H1 (cell line): Measurements from ENCODE around the gene SEMA3B. TPM values are rescaled to one million over a fixed set of nuclear protein-coding genes. Genes with fewer than 3 reads are reported as not detected.
A peak's percentile ranks its signal among the peaks of the same experiment; 100 is the strongest.

ENCODE experiments used
- CTCF ChIA-PET: fragments of 300-600 bp; sonication (Branson Sonifier 250); formaldehyde crosslinking; loops from one replicate; lab custom pipeline; 2021; ENCODE audit not compliant: partially characterized antibody; lab: Charles Lee
- POLR2A ChIA-PET: fragments of 300-600 bp; sonication (Branson Sonifier 250); formaldehyde crosslinking; loops from one replicate; lab custom pipeline; 2021; ENCODE audit warnings: inconsistent platforms; ENCODE audit not compliant: partially characterized antibody; lab: Charles Lee
- DNase-seq, 2 experiments: peaks; one replicate each; pipeline versions ENCODE4 v3.0.0 to v3.0.0-alpha.2; 2010 to 2022; ENCODE audit warnings: low spot score in 2 of 2, low read depth in 1 of 2, mixed read lengths in 1 of 2
- FAIRE-seq: peaks from 2 replicates; lab custom pipeline; 2011; peaks lifted over from hg19 to GRCh38; lab: Jason Lieb, UNC
- H2AFZ ChIP-seq: 2 replicates; pipeline ENCODE4 v1.8.1; 2012; ENCODE audit warnings: low read length, inconsistent platforms
- H2AK5ac ChIP-seq: 2 replicates; pipeline ENCODE4 v1.6.1; 2013; ENCODE audit warnings: low read depth, low read length
- H2BK120ac ChIP-seq: replicated peaks from 2 replicates; pipeline ENCODE3; 2013; ENCODE audit warnings: low read depth, low read length, inconsistent platforms
- H2BK12ac ChIP-seq: 2 replicates; pipeline ENCODE4 v1.6.1; 2013; ENCODE audit warnings: low read depth, low read length
- H2BK15ac ChIP-seq: 2 replicates; pipeline ENCODE4 v1.6.1; 2013; ENCODE audit warnings: low read length
- H2BK20ac ChIP-seq: 2 replicates; pipeline ENCODE4 v1.6.1; 2013; ENCODE audit warnings: low read length
- H2BK5ac ChIP-seq: 2 replicates; pipeline ENCODE4 v1.6.1; 2013; ENCODE audit warnings: low read depth, low read length
- H3K14ac ChIP-seq: 2 replicates; pipeline ENCODE4 v1.6.1; 2013; ENCODE audit warnings: inconsistent platforms; ENCODE audit not compliant: insufficient read length
- H3K18ac ChIP-seq: 2 replicates; pipeline ENCODE4 v1.6.1; 2013; ENCODE audit warnings: low read length; ENCODE audit errors: extremely low read depth
- H3K23ac ChIP-seq: 2 replicates; pipeline ENCODE4 v1.6.1; 2013; ENCODE audit warnings: inconsistent platforms; ENCODE audit not compliant: insufficient read length
- H3K23me2 ChIP-seq: 2 replicates; pipeline ENCODE4 v1.6.1; 2013; ENCODE audit warnings: low read depth, low read length
- H3K27ac ChIP-seq: 2 replicates; pipeline ENCODE4 v1.6.1; 2011; ENCODE audit warnings: low read depth, low read length, inconsistent platforms
- H3K27me3 ChIP-seq, 4 experiments: replicated peaks in 1 of 4; 1 replicate in 1 of 4; 2 replicates in 3 of 4; pipeline versions ENCODE4 v1.6.1 to v1.8.1; 2011 to 2013; ENCODE audit warnings: low read length in 3 of 4, mild to moderate bottlenecking in 3 of 4, inconsistent platforms in 2 of 4, mixed read lengths in 2 of 4, moderate library complexity in 1 of 4; ENCODE audit not compliant: control insufficient read depth in 3 of 4, insufficient read depth in 3 of 4; ENCODE audit errors: extremely low read depth in 1 of 4
- H3K36me3 ChIP-seq, 4 experiments: 2 replicates each; pipeline versions ENCODE4 v1.6.1 to v1.8.1; 2011 to 2013; ENCODE audit warnings: mild to moderate bottlenecking in 4 of 4, low read length in 3 of 4, moderate library complexity in 2 of 4, control low read depth in 1 of 4, inconsistent platforms in 1 of 4; ENCODE audit not compliant: insufficient read depth in 4 of 4, control insufficient read depth in 2 of 4
- H3K4ac ChIP-seq: replicated peaks from 2 replicates; pipeline ENCODE3; 2013; ENCODE audit warnings: low read length, low read depth, mixed read lengths, inconsistent platforms; ENCODE audit not compliant: insufficient read length
- H3K4me1 ChIP-seq, 4 experiments: replicated peaks in 1 of 4; 1 replicate in 1 of 4; 2 replicates in 3 of 4; pipeline versions ENCODE4 v1.6.1 to v1.8.1; 2011 to 2013; ENCODE audit warnings: low read length in 3 of 4, inconsistent platforms in 2 of 4, mixed read lengths in 1 of 4; ENCODE audit not compliant: insufficient read depth in 4 of 4, control insufficient read depth in 3 of 4
- H3K4me2 ChIP-seq, 2 experiments: 2 replicates each; pipeline versions ENCODE4 v1.6.1 to v1.8.1; 2011 to 2013; ENCODE audit warnings: low read depth in 2 of 2, low read length in 2 of 2, control low read depth in 1 of 2, inconsistent platforms in 1 of 2, mild to moderate bottlenecking in 1 of 2; ENCODE audit not compliant: insufficient read depth in 1 of 2
- H3K4me3 ChIP-seq, 4 experiments: fragments of 200-600, 300-600 bp in 1 of 4; sonication (generic), shearing (Covaris generic), sonication (Bioruptor Twin) in 1 of 4; 2 replicates each; pipeline versions ENCODE4 v1.5.1 to v1.8.1; 2011 to 2016; ENCODE audit warnings: low read length in 4 of 4, low read depth in 3 of 4, control low read depth in 2 of 4, inconsistent platforms in 2 of 4, mild to moderate bottlenecking in 2 of 4, mixed read lengths in 1 of 4, moderate library complexity in 1 of 4; ENCODE audit not compliant: insufficient read depth in 2 of 4; ENCODE audit errors: extremely low read depth in 1 of 4
- H3K56ac ChIP-seq: replicated peaks from 2 replicates; pipeline ENCODE3; 2013; ENCODE audit warnings: low read depth, mild to moderate bottlenecking, mixed read lengths, low read length, inconsistent platforms; ENCODE audit not compliant: insufficient read length
- H3K79me1 ChIP-seq: 2 replicates; pipeline ENCODE4 v1.6.1; 2013; ENCODE audit warnings: low read depth, low read length, control low read depth
- H3K79me2 ChIP-seq, 2 experiments: 2 replicates each; pipeline versions ENCODE4 v1.6.1 to v1.8.1; 2012 to 2013; ENCODE audit warnings: low read length in 2 of 2, mild to moderate bottlenecking in 2 of 2, inconsistent platforms in 1 of 2; ENCODE audit not compliant: insufficient read depth in 2 of 2, control insufficient read depth in 1 of 2
- H3K9ac ChIP-seq, 4 experiments: replicated peaks in 1 of 4; 1 replicate in 1 of 4; 2 replicates in 3 of 4; pipeline versions ENCODE4 v1.6.1 to v1.8.1; 2011 to 2013; ENCODE audit warnings: low read depth in 3 of 4, low read length in 3 of 4, control low read depth in 2 of 4, mild to moderate bottlenecking in 2 of 4, moderate library complexity in 2 of 4, inconsistent platforms in 1 of 4; ENCODE audit errors: extremely low read depth in 1 of 4
- H3K9me3 ChIP-seq, 2 experiments: 2 replicates each; pipeline versions ENCODE4 v1.6.1 to v1.8.1; 2012 to 2013; ENCODE audit warnings: mild to moderate bottlenecking in 2 of 2, moderate library complexity in 2 of 2, control low read depth in 1 of 2, inconsistent platforms in 1 of 2, low read depth in 1 of 2, low read length in 1 of 2, mixed read lengths in 1 of 2; ENCODE audit not compliant: insufficient read depth in 2 of 2
- H4K20me1 ChIP-seq, 2 experiments: replicated peaks in 1 of 2; 2 replicates each; pipeline versions ENCODE3 to v1.8.1; 2011 to 2013; ENCODE audit warnings: inconsistent platforms in 2 of 2, low read length in 2 of 2, mild to moderate bottlenecking in 1 of 2; ENCODE audit not compliant: insufficient read depth in 2 of 2, control insufficient read depth in 1 of 2
- H4K5ac ChIP-seq: 2 replicates; pipeline ENCODE4 v1.6.1; 2013; ENCODE audit warnings: low read length, low read depth, mixed read lengths, inconsistent platforms; ENCODE audit not compliant: insufficient read length
- H4K8ac ChIP-seq: 2 replicates; pipeline ENCODE4 v1.8.0; 2013; ENCODE audit warnings: mild to moderate bottlenecking, moderate library complexity, low read length, inconsistent platforms; ENCODE audit not compliant: insufficient read depth; ENCODE audit errors: extremely low read depth
- H4K91ac ChIP-seq: replicated peaks from 2 replicates; pipeline ENCODE3; 2013; ENCODE audit warnings: low read length, mixed read lengths, inconsistent platforms; ENCODE audit not compliant: insufficient read length
- ATF2 ChIP-seq: IDR thresholded peaks from 2 replicates; pipeline ENCODE4 v1.6.1; 2012; ENCODE audit warnings: low read length, inconsistent platforms
- BCL11A ChIP-seq, 2 experiments: IDR thresholded peaks; one replicate each; pipeline ENCODE4 v1.6.1; 2011; ENCODE audit warnings: low read depth in 2 of 2, low read length in 2 of 2, mild to moderate bottlenecking in 2 of 2
- CREB1 ChIP-seq: IDR thresholded peaks from 2 replicates; pipeline ENCODE4 v1.6.1; 2012; ENCODE audit warnings: inconsistent platforms
- EP300 ChIP-seq, 2 experiments: IDR thresholded peaks; 1 replicate in 1 of 2; 2 replicates in 1 of 2; pipeline ENCODE4 v1.6.1; 2011 to 2012; ENCODE audit warnings: low read depth in 2 of 2, low read length in 2 of 2, mild to moderate bottlenecking in 2 of 2, borderline replicate concordance in 1 of 2, inconsistent platforms in 1 of 2, moderate library complexity in 1 of 2
- JUN ChIP-seq: IDR thresholded peaks from 2 replicates; pipeline ENCODE4 v1.6.1; 2011; ENCODE audit warnings: low read depth, mild to moderate bottlenecking, improper control_type of control experiment, low read length
- JUND ChIP-seq: IDR thresholded peaks from 2 replicates; pipeline ENCODE4 v1.6.1; 2011; ENCODE audit warnings: mild to moderate bottlenecking, improper control_type of control experiment, low read length
- POLR2A ChIP-seq, 2 experiments: IDR thresholded peaks; 1 replicate in 1 of 2; 2 replicates in 1 of 2; pipeline ENCODE4 v1.6.1; 2011; ENCODE audit warnings: low read depth in 2 of 2, low read length in 2 of 2, mild to moderate bottlenecking in 2 of 2; ENCODE audit errors: control extremely low read depth in 1 of 2
- SP1 ChIP-seq: IDR thresholded peaks from 2 replicates; pipeline ENCODE4 v1.6.1; 2011; ENCODE audit warnings: low read depth, low read length
- WGBS, 2 experiments: shearing (Covaris generic) in 1 of 2; methylation state at CpG; one replicate each; pipeline versions ENCODE4 v1.1.6 to v1.1.7; 2013 to 2015; ENCODE audit warnings: low lambda C conversion rate in 2 of 2, mixed read lengths in 2 of 2, inconsistent platforms in 1 of 2, low coverage in 1 of 2, missing lambda C conversion rate in 1 of 2; ENCODE audit not compliant: insufficient replicate concordance in 2 of 2, insufficient coverage in 1 of 2, insufficient read length in 1 of 2; ENCODE audit errors: extremely low coverage in 1 of 2, missing lambda C conversion rate in 1 of 2; 5-methylcytosine and 5-hydroxymethylcytosine counted together
- polyA plus RNA-seq, 7 experiments: library from polyadenylated mRNA; depleted of rRNA in 3 of 7; stranded (reverse) in 5 of 7; unstranded in 2 of 7; fragments of >200 nt in 5 of 7; fragments of 200-250 nt in 2 of 7; gene quantifications; 1 replicate in 5 of 7; 2 replicates in 1 of 7; 4 replicates in 1 of 7; pipeline versions ENCODE4 v1.2.1 to v1.2.3, GENCODE V29; 2011 to 2013; ENCODE audit warnings: missing spikeins in 2 of 7, mixed read lengths in 2 of 7
- total RNA-seq: library from RNA; stranded (reverse); fragmentation: NEBNext Ultra II Directional; extraction: Animal tissue kit (Norgen Biotek cat#: 25700); gene quantifications from 2 replicates; pipeline ENCODE4 v1.2.1, GENCODE V29; 2021

SEMA3B gene
- total and polyA plus RNA-seq, 2 of the 8 experiments (the other 6 are each of a cell fraction or from before 2014, with no cell fraction given), result 3.0 to 4.7 TPM

GRCh38 chr3:50250514-50250913, 18.4 kb upstream of the SEMA3B start:
- H3K9ac ChIP-seq, result no peak overlapping the region
- no peak for FAIRE-seq

More at GRCh38 chr3:50250514-50250913, 18.4 kb upstream of the SEMA3B start:
- TF ChIP-seq POLR2A (IDR thresholded peaks at IDR 0.05; ENCODE audit: control extremely low read depth in 1 of 2, low read depth in 2 of 2, low read length in 2 of 2) (no peak), ATF2 (no peak), JUND (no peak), EP300 (IDR thresholded peaks at IDR 0.05; ENCODE audit: borderline replicate concordance in 1 of 2, low read depth in 2 of 2, low read length in 2 of 2) (no peak), CREB1 (no peak), BCL11A (IDR thresholded peaks at IDR 0.05; ENCODE audit: low read depth in 2 of 2, low read length in 2 of 2) (no peak), JUN (no peak), SP1 (no peak)
- no peak overlapping the region for H2BK20ac ChIP-seq
- peaks cover 32% of the 10 kb centered on the region for H3K79me1 ChIP-seq
- H3K4ac ChIP-seq, result no peak overlapping the region
- H3K23ac ChIP-seq, result no peak overlapping the region
- no peak overlapping the region for H4K5ac ChIP-seq
- H2AK5ac ChIP-seq, result no peak overlapping the region
- no peaks in the 10 kb centered on the region for H3K9me3 ChIP-seq
- no peak overlapping the region for H2AFZ ChIP-seq
- peaks cover 15 to 46% of the 10 kb centered on the region in 2 experiments for H4K20me1 ChIP-seq
- H3K4me3 ChIP-seq, result no peak overlapping the region
- H4K91ac ChIP-seq, result no peak overlapping the region
- H3K79me2 ChIP-seq, result peaks cover 0 to 57% of the 10 kb centered on the region in 2 experiments; a peak in 3 of 4 replicates
- no peak overlapping the region for H3K4me2 ChIP-seq
- 0 out of 2 replicates have a peak overlapping the region, but pooled peaks have one; percentile 52 for H2BK5ac ChIP-seq
- no peak overlapping the region for H3K18ac ChIP-seq
- CTCF ChIA-PET, result interaction anchor here (0.8 to 53.5 kb wide), 8 partner anchors 7 to 164 kb away, joined by 3 to 2149 read pairs (median 30); partner anchors contain the start of genes GNAI2, GNAT1, SEMA3B and SLC38A3
- no peak overlapping the region for H2BK12ac ChIP-seq
- no peak overlapping the region for H2BK120ac ChIP-seq
- DNase-seq, result no peak
- no peak overlapping the region for H4K8ac ChIP-seq
- H3K36me3 ChIP-seq, result peaks cover 3 to 16% (median 8%) of the 10 kb centered on the region in 4 experiments; a peak in 6 of 8 replicates
- no peaks in the 10 kb centered on the region for H3K23me2 ChIP-seq
- no peak overlapping the region for H3K27ac ChIP-seq
- H3K27me3 ChIP-seq, result no peaks in the 10 kb centered on the region
- POLR2A ChIA-PET, result interaction anchor here (0.9 to 4.1 kb wide), 4 partner anchors 8 to 39 kb away, joined by 3 to 22 read pairs (median 5); partner anchors contain the start of gene GNAI2
- 94% methylated on average over 2 of the region's 4 CpGs; no CpG with 5 or more reads in 1 of the 2 experiments for WGBS, 2 experiments
- H3K56ac ChIP-seq, result no peak overlapping the region
- no peak overlapping the region for H2BK15ac ChIP-seq
- no peak overlapping the region for H3K14ac ChIP-seq
- H3K4me1 ChIP-seq, result peaks cover 5 to 14% (median 9%) of the 10 kb centered on the region in 4 experiments
